Endothelial cell of umbilical vein (primary cell): Measurements from ENCODE around the gene DLL1. TPM values are rescaled to one million over a fixed set of nuclear protein-coding genes. Genes with fewer than 3 reads are reported as not detected.

Source experiments
- BruUV-seq: library from RNA; stranded (reverse); fragments of 400-500 nt; replicated peaks from 2 replicates; lab custom pipeline; 2021; lab: Mats Ljungman, UMichigan
- CTCF ChIA-PET: fragments of 300-600, 350-600 bp; sonication (Branson Sonifier 250); formaldehyde crosslinking; loops from one replicate; lab custom pipeline; 2021; ENCODE audit warnings: antibody characterized with exemption, inconsistent platforms; lab: Charles Lee
- POLR2A ChIA-PET: fragments of 300-600, 350-600 bp; sonication (Branson Sonifier 250); formaldehyde crosslinking; loops from one replicate; lab custom pipeline; 2021; ENCODE audit warnings: antibody characterized with exemption, inconsistent platforms; lab: Charles Lee
- DNase-seq: peaks from one replicate; pipeline ENCODE4 v3.0.0-alpha.2; 2011; ENCODE audit warnings: low read depth, low spot score
- FAIRE-seq: peaks from 2 replicates; lab custom pipeline; 2011; peaks lifted over from hg19 to GRCh38; lab: Jason Lieb, UNC
- H2AFZ ChIP-seq: 2 replicates; pipeline ENCODE4 v1.6.0; 2012; ENCODE audit warnings: low read depth, low read length, control low read depth, inconsistent platforms
- H3K27ac ChIP-seq: 2 replicates; pipeline ENCODE4 v1.5.1; 2011; ENCODE audit warnings: low read depth, mild to moderate bottlenecking, control low read depth, low read length, moderate library complexity; ENCODE audit not compliant: insufficient read depth
- H3K27me3 ChIP-seq, 2 experiments: 2 replicates each; pipeline versions ENCODE4 v1.6.0 to v1.6.1; 2011; ENCODE audit warnings: low read length in 2 of 2, mixed read lengths in 1 of 2; ENCODE audit not compliant: control insufficient read depth in 2 of 2, insufficient read depth in 2 of 2
- H3K36me3 ChIP-seq, 2 experiments: 2 replicates in 1 of 2; 3 replicates in 1 of 2; pipeline ENCODE4 v1.5.1; 2011; ENCODE audit warnings: low read length in 2 of 2, mild to moderate bottlenecking in 1 of 2, moderate library complexity in 1 of 2; ENCODE audit not compliant: control insufficient read depth in 2 of 2, insufficient read depth in 2 of 2; ENCODE audit errors: extremely low read depth in 1 of 2
- H3K4me1 ChIP-seq: 3 replicates; pipeline ENCODE4 v1.5.1; 2011; ENCODE audit warnings: mild to moderate bottlenecking, low read length; ENCODE audit not compliant: control insufficient read depth, insufficient read depth; ENCODE audit errors: extremely low read depth
- H3K4me2 ChIP-seq: 2 replicates; pipeline ENCODE4 v1.6.1; 2011; ENCODE audit warnings: low read length, control low read depth, mixed read lengths; ENCODE audit not compliant: insufficient read depth
- H3K4me3 ChIP-seq, 3 experiments: fragments of 200-600 bp in 1 of 3; sonication (generic), shearing (Covaris generic) in 1 of 3; replicated peaks in 1 of 3; 2 replicates each; pipeline ENCODE4 v1.5.1; 2011 to 2016; ENCODE audit warnings: control low read depth in 3 of 3, low read length in 3 of 3, mild to moderate bottlenecking in 2 of 3, inconsistent platforms in 1 of 3, low read depth in 1 of 3, moderate library complexity in 1 of 3; ENCODE audit not compliant: insufficient read depth in 1 of 3
- H3K79me2 ChIP-seq: 2 replicates; pipeline ENCODE4 v1.6.0; 2012; ENCODE audit warnings: low read length, inconsistent platforms; ENCODE audit not compliant: control insufficient read depth, insufficient read depth
- H3K9ac ChIP-seq: replicated peaks from 2 replicates; pipeline ENCODE3; 2011; ENCODE audit warnings: low read length, control low read depth; ENCODE audit not compliant: insufficient read depth; ENCODE audit errors: extremely low read depth
- H3K9me1 ChIP-seq: replicated peaks from 3 replicates; pipeline ENCODE4 v1.6.0; 2011; ENCODE audit warnings: mild to moderate bottlenecking, low read length; ENCODE audit not compliant: control insufficient read depth, insufficient read depth; ENCODE audit errors: extremely low read depth
- H3K9me3 ChIP-seq: replicated peaks from 2 replicates; pipeline ENCODE4 v1.5.1; 2012; ENCODE audit warnings: low read length, inconsistent platforms; ENCODE audit not compliant: control insufficient read depth, insufficient read depth
- H4K20me1 ChIP-seq: replicated peaks from 2 replicates; pipeline ENCODE3; 2011; ENCODE audit warnings: mild to moderate bottlenecking, low read length; ENCODE audit not compliant: control insufficient read depth, insufficient read depth; ENCODE audit errors: extremely low read depth
- CTCF ChIP-seq, 2 donors: IDR thresholded peaks; 1 replicate in 1 of 2; 2 replicates in 1 of 2; pipeline ENCODE4 v1.5.1; 2011; ENCODE audit warnings: low read length in 2 of 2, mild to moderate bottlenecking in 2 of 2, moderate library complexity in 2 of 2, control low read depth in 1 of 2, inconsistent platforms in 1 of 2, low read depth in 1 of 2; ENCODE audit not compliant: insufficient read depth in 1 of 2; ENCODE audit errors: extremely low read depth in 1 of 2
- FOS ChIP-seq: IDR thresholded peaks from 2 replicates; pipeline ENCODE4 v1.6.1; 2011; ENCODE audit warnings: mild to moderate bottlenecking, low read length, moderate library complexity, borderline replicate concordance; ENCODE audit not compliant: insufficient read depth
- GATA2 ChIP-seq: IDR thresholded peaks from 2 replicates; pipeline ENCODE4 v1.7.0; 2011; ENCODE audit warnings: low read depth, mild to moderate bottlenecking, moderate library complexity, mixed read lengths, low read length; ENCODE audit not compliant: insufficient read length, insufficient read depth
- MAX ChIP-seq: IDR thresholded peaks from 2 replicates; pipeline ENCODE4 v1.6.1; 2011; ENCODE audit not compliant: insufficient read depth, insufficient read length
- MYC ChIP-seq: IDR thresholded peaks from one replicate; pipeline ENCODE4 v1.6.1; 2011; ENCODE audit warnings: mild to moderate bottlenecking, low read depth, low read length
- POLR2A ChIP-seq: IDR thresholded peaks from 2 replicates; pipeline ENCODE4 v1.6.1; 2012; ENCODE audit warnings: low read depth, mild to moderate bottlenecking, control low read depth, low read length
- dilution Hi-C: fragments of 300-500 bp; cut with MboI; formaldehyde crosslinking; loops from one replicate; pipeline ENCODE4 v1.15.0; 2019; ENCODE audit warnings: low sequenced_read_pairs; ENCODE audit not compliant: extremely low pct_ligation_motif_present
- intact Hi-C: fragments of 100-400 bp; cut with micrococcal nuclease; formaldehyde crosslinking; loops from one replicate; pipeline ENCODE4 v1.10.0; 2022
- polyA plus RNA-seq, 4 experiments: library from polyadenylated mRNA; depleted of rRNA in 3 of 4; stranded (reverse) in 3 of 4; unstranded in 1 of 4; fragments of >200 nt; gene quantifications; 2 replicates each; pipeline versions ENCODE4 v1.2.1 to v1.2.3, GENCODE V29; 2011 to 2012; ENCODE audit warnings: missing spikeins in 1 of 4
- total RNA-seq: library from RNA; stranded (reverse); gene quantifications from 2 replicates; pipeline ENCODE4 v1.2.3, GENCODE V29; 2021

The DLL1 gene
- total and polyA plus RNA-seq, 2 donors (not counting 3 experiments of a cell fraction or from before 2014, with no cell fraction given) = 1.4 to 2.3 TPM

- CTCF ChIA-PET = interaction anchor here (0.9 kb wide), 1 partner anchor 441 kb away, joined by 3 read pairs; no protein-coding TSS in a partner anchor
- DNase-seq (no peak), FAIRE-seq (no peak)
- Histone ChIP-seq H3K4me2 (no peak overlapping the region), H3K4me1 (no peaks in the 10 kb centered on the region), H3K4me3 (no peak overlapping the region), H3K9me1 (no peaks in the 10 kb centered on the region), H3K27me3 (peaks cover 2 to 17% of the 10 kb centered on the region in 2 experiments), H3K9ac (no peak overlapping the region), H3K79me2 (no peaks in the 10 kb centered on the region), H2AFZ (no peak overlapping the region), H3K9me3 (no peaks in the 10 kb centered on the region), H4K20me1 (no peaks in the 10 kb centered on the region), H3K36me3 (no peaks in the 10 kb centered on the region), H3K27ac (no peak overlapping the region)
- no TSS peak for BruUV-seq
- POLR2A ChIA-PET = no interaction called here
- dilution Hi-C loops (no loop called here), intact Hi-C loops (no loop called here)
- no peak for TF ChIP-seq POLR2A
- no peak for TF ChIP-seq MAX
- no peak for TF ChIP-seq GATA2
- no peak for TF ChIP-seq FOS
- TF ChIP-seq MYC = no peak
These were observed 18.4 kb downstream of the DLL1 start for GRCh38 chr6:170272341-170273065.

GRCh38 chr6:170271771-170272314 lies 19.0 kb downstream of the DLL1 start:
- Histone ChIP-seq H3K4me1 (no peaks in the 10 kb centered on the region), H3K27ac (no peak overlapping the region), H3K9ac (no peak overlapping the region), H3K36me3 (no peaks in the 10 kb centered on the region), H3K4me3 (no peak overlapping the region), H3K9me3 (no peaks in the 10 kb centered on the region), H2AFZ (no peak overlapping the region), H4K20me1 (no peaks in the 10 kb centered on the region), H3K9me1 (no peaks in the 10 kb centered on the region), H3K79me2 (no peaks in the 10 kb centered on the region), H3K27me3 (peaks cover 2 to 17% of the 10 kb centered on the region in 2 experiments), H3K4me2 (no peak overlapping the region)
- dilution Hi-C loops = no loop called here
- FAIRE-seq = no peak
- TF ChIP-seq GATA2 = no peak
- TF ChIP-seq FOS = no peak
- no peak for TF ChIP-seq POLR2A
- TF ChIP-seq MAX = no peak
- no peak for TF ChIP-seq CTCF (IDR thresholded peaks at IDR 0.05; ENCODE audit: extremely low read depth in 1 of 2, insufficient read depth in 1 of 2, low read depth in 1 of 2, low read length in 2 of 2)
- CTCF ChIA-PET = interaction anchor here (0.9 kb wide), 1 partner anchor 440 kb away, joined by 3 read pairs; no protein-coding TSS in a partner anchor
- intact Hi-C loops = no loop called here
- POLR2A ChIA-PET = no interaction called here
- no TSS peak for BruUV-seq
- no peak for DNase-seq
